ENCODE results near the gene IGF2.

IGF2 gene

DNA sequence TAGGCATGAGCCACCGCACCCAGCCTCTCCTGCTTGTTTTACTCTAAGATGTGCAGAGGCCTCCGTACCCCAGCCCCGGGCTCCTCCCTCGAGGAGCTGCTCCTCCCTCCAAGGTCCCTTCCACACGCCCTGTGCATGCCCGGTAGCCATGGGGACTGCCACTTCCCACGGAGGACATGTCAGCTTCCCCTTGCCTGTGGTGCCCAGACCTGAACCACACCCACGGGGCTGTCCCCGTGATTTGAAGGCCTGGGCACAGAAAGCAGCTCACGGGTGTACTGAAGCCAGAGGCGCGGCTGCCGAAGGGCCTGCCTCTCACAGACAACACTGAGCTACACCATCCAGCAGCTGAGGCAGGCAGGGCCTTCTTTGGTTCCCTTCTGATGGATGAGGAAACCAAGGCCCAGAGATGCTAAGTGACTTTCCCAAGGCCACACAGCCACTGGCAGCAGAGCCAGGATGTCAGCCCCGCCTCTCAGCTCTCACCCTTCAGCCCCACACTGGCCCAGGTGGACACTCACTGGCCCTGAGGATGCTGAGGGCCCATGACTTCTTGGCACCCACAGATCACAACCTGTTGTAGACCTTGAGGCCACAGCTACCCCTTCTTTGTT lies 14.5 kb upstream of the IGF2 start:
- DNase-seq: no peak

DNA sequence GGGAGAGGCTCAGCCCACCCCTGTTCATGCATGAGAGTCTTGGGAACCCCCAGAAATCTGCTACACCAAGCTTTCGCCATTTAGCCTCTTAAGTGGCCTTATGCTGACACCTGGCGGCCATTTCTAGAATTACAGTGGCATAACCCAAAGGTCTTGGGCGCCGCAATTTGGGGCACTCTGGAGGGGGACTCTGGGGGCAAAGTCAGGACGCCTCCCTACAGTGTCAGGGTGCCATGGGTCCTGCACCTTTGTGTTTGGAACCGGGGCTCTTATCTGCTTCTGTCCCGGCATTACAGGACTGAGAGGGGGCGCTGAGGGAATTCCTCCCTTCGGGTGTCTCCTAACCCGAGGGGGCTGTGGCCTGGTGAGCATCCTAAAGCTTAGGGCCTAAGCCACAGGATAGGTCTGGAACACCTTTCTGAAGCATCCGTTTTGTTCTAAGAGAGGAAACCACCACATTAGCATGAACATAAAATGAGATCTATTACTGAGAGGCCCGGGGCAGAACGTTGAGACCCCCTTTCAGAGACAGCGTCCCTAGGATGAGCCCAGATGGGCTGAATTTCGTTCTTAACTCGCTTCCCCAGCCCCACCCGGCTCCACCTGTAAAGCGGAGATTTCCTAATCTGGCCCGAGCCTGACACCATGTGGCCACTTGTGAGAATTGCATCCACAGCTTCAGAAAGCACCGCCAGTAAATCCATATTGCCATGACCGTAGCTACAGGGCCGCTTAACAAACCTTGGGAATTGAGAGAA lies 12.5 kb upstream of the IGF2 start:
- DNase-seq: peak; percentile 72

DNA sequence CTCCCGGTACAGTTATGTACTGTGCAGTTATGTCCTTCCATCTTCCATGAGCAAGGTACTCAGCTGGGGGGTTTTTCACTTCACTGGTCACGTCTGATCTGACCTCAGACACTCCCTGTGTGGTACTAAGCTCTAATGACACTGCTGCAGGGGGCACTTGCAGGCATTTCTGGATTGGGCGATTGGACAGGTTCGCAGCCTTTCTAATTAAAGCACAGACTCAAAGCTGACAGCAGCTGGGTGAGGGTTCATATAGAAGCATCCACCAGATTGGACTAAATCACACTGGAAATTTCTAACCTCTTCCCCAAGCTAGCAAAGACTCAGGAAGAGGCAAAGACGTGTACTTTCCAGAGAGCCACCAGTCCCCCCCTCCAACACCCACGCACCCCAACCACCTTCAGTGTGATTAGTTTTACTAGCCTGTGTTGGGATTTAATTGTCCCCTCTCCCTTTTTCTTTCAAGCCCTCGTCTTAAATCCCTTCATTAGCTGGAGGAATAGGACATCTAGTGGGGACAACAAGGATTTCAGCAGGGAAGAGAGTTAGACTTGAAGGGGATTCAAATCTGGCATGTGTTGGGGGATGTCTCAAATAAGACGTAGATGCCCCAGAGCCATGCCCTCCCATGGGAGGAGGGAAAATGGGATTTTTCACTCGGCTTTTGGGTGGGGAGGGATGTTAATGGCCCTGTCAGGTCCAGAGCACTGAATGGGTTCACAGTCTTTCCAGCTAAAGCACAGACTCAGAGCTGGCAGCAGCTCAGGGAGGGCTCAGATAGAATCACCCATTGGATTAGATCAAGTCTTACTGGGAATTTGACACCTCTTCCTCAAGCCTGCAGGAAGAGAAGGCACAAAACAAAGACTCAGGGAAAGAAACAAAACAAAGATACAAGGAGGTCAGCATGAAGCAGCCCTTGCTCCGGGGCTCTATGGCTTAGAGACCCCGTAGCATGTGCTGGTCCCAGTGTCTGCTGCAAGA lies 11.0 kb upstream of the IGF2 start:
- DNase-seq: peak; percentile 34

DNA sequence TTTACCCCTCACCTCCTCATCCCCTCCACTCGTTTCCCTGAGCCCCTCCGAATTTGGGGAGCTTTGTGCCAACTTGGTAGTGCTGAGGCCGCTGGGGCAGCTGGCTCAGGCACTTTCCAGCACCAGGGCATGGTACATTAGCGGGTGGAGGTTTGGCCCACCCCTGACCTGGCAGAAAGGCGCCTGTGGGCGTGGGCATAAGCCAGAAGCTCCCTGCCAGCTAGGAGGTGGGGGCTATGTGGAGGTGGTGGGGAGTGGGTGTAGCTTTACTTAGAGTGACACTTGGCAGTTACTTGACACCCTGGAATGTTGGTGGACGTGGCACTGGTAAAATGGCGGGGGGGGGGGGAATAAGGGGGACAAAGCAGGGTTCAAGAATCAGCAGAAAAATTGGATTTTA lies 10.3 kb upstream of the IGF2 start:
- DNase-seq: no peak

DNA sequence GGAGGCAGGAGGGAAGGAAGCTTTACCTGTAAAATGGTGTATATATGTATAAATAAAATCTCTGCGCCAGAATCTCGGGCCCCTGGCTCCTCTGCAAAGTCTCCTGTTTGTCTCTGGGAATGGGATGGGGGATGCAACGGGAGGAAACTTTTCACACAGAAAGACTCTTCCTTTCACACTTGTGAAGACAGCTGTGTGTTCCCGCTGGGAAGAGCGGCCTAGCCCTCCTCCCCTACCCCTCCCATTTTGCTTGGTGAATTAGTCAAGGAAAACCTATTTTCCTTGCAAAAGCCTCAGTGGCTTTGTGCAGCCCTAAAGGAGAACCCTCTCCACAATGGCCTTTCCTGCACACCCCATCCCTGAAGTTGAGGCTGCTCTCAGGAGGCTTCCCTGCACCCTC lies 9.4 kb upstream of the IGF2 start:
- DNase-seq: no peak

DNA sequence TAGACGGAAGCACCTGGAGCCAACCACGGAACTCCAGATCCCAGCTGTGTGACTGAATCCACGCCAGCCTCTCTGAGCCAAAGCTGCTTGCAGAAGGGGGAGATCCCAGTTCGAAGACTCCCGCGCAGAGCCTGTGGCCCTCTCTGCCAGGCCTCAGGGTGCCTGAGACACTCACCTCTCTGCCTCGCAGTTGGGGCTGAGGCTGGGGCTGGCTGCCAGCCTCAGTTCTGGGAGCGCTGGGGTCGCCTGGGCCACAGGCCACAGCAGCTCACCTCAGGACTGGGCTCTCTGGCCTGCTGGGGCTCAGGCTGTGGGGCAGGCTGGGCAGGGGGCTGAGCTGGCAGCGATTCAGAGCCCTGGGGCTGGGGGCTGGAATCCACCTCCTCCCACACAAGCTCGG lies 8.2 kb upstream of the IGF2 start:
- DNase-seq: no peak

DNA sequence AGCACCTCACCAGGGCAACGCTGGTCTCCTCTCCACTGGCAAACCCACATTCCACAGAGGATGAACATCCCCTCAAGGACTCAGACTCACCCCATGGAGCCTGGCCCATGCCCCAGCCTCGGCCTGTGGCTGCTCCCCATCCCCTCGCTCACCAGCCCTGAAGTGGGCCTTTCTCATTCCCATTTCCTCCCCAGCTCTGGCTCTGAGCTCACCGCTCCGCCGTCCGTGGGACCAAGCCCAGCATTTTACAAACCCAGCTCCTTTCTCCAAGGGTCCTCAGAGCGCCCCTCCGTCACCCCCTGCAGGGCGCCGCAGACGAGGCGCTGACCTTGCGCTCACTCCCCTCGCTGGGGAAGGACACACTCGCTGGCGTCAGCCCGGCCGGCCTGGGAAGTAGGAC lies 6.9 kb upstream of the IGF2 start:
- DNase-seq: no peak

DNA sequence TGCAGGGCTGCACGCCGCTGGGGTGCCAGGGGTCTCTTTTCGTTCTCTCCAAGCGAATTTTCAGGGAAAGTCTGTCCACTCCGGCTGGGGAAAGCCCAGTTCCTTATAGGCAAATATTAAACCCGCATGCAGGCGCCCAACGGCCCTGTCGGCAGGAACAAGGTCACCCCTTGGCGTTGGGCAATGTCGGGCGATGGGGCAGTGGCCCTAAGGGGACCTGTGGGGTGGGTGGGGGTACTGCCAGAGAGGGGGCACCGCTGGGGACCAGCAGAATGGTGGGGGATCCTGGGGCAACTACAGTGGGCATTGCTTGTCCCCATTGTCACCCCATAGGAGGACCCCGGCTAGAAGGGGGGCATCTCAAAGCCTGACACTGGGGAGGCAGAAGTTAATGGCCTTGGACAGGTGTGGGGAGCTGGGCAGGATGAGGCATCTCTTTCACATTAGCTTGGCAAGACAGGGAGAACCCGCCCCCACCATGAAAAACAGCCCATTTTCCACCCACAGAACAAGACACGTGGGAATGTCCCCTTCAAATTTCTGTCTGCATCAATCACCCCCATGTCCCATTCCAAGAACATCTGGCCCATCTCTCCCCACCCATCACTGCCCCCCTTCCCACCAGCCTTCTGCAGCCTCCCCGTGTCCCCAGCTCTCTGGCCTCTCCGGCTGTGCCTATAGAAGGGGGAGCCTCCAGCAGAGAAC lies 5.5 kb upstream of the IGF2 start:
- no peak for DNase-seq

DNA sequence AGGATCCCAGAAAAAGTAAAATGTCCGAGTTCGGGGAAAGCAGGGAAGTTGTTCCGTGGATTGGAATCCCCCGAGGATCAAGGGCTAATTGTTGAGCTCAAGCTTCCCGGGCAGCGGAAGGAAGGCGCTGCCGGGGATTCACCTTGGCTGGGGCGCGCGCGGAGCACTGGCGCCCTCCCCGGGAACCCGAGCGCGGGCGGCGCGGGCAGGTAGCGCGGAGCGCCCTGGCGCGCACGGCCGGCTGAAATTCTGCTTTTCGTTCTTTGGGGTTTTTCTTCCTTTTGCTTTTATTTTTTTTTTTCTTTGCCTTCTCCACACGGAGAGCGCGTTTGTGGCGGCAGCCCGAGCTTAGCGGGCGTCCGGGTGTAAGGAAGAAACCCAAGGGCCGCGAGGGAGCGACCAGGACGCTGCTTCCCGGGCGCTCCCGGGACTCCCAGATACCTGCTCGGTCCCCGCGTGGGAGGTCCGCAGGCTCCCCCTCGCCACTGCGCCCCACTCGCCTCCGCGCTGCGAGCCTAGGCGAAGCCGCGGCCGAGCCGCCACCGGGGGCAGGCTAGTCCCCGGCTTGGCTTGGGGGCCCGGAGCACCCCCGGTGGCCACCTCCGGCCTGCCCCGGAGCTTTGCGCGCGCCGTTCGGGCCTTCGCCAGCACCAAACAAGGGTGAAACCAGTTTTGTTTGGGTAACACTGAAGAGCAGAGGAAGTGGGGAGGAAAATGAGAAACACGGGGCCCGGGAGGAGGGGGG lies 4.8 kb upstream of the IGF2 start:
- DNase-seq: no peak

DNA sequence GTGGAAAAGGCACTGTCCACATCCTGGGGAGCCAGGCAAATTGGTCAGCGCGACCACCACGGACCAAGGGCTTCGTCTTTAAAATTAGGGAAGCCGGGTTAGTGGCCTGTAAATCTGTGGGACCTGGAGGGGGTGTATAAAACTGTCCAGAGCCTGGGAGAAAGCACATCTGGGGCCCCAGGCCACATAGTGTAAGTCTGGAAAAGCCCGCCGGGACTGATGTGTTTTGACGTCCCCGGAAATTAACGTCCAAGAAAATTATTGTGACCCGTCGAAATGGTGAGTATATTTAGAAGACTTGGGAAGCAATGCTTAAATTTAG lies 4.2 kb upstream of the IGF2 start:
- DNase-seq: no peak

DNA sequence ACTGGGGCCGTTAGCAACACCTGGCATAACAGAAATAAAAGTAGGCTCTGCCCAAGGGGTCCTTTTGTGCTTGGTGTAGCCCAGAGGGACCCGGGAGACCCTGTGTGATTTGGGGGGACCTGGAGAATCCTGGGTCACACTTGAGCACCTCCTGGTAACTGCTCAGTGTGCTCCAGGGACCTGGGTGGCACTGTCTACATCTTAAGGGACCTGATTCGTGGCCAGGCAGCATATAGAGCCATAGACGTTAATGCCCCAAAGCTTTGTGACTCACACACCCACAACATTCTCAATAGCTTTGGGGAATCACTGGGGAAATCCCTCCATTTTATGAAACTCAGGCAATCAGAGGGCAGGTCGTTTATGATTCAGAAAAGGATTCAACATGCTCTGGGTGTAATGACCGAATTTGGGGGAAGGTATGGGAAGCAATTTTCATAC lies 3.6 kb upstream of the IGF2 start:
- DNase-seq: no peak

DNA sequence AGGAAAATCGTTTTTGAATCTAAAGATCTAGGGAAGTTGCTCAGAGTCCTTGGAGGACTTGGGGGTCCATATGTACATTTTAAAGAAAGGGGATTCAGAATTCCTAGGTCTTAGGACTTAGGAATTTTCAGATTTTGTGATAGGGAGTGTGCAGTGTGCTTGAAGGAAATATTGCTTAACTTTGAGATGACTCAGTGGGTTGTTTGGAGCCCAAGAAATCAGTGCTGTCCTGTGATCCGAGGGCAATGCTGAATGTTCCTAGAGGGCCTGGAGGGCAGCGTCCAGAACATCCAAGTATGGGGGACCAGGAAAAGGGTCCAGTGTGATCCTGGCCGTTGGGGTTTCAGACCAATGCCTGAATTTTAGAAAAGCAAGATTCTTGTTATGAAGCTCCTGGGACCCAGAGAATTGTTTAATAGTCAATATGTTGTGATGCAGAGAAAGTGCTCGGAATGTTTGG lies 3.1 kb upstream of the IGF2 start:
- DNase-seq: no peak

DNA sequence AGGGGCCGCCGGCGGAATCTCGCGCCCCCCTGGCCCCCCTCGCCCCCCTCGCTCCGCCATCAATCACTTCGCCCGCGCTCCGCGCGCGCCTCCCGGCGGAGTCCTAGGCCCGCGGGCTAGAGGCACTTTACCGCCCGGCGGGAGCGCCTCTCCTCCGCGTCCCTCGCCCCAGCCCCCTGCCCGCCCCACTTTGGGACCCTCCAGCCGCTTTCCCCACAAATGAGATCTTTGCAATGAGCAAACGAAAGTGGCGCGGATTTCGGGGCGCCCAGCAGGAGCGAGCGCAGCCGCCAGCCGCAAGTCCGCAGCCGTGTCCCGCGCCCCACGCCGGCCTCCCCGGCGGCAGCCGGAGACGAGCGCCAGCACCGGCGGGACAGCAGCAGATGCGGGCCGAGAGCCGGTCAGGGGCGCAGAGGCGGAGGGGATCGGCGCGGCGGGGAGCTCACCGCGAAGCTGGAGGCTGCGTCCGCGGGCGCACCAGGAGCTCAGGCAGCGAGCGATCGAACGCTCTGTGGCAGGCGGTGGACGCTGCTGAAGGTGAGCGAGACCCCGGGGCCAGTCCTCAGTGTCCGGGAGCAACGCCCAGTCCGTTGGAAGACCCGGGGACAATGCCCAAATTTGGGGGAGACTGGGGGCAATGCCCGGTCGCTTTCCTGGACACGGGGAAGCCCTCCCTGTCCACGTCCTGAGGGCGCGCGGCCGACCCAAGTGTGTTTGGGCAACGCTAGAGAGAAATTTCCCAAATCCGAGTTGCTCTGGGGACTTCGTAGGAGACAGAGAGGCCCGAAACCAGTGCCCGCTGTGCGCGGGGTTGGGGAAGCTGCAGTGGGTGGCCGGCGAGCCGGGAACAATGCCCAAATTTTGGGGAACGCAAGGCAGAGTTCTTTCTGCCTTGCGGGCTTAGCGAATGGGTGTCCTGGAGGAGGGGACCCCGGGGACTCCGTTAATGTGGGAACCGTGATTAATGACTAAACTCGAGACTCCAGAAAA lies 1.5 kb upstream of the IGF2 start:
- no peak for DNase-seq

DNA sequence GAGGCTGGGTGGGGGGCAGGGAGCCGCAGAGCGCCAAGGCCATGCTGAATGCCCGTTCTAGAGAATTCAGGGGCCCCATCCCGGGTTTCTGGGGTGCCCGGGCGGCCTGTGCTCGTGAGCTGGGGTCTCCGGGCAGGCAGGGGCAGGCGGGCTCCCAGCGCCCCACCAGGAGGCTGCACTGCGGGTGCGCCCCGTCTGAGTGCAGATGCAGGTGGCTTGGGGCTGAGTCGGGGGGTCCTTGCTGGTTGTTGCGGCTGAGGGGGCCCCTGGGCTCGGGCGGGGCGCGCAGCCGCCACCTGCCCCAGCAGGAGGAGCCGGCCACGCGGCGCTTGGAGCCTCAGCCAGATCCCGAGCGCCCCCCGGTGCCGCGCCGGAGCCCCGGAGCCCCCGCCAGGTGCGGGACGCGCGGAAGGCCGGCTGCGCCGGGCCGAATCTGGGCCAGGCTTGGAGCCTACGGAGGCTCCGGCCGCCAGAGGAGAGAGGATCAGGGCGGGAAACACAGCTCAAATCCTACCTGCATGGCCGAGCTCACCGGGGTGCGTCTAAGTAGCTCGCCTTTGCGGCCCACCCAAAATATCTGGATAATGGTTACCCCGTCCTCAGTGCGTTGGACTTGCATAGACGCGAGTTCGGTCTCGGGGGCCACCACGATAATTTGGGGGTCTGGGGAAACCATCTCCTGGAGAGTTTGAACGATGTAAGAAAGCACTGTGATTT lies 590 bp upstream of the IGF2 start:
- DNase-seq: no peak

DNA sequence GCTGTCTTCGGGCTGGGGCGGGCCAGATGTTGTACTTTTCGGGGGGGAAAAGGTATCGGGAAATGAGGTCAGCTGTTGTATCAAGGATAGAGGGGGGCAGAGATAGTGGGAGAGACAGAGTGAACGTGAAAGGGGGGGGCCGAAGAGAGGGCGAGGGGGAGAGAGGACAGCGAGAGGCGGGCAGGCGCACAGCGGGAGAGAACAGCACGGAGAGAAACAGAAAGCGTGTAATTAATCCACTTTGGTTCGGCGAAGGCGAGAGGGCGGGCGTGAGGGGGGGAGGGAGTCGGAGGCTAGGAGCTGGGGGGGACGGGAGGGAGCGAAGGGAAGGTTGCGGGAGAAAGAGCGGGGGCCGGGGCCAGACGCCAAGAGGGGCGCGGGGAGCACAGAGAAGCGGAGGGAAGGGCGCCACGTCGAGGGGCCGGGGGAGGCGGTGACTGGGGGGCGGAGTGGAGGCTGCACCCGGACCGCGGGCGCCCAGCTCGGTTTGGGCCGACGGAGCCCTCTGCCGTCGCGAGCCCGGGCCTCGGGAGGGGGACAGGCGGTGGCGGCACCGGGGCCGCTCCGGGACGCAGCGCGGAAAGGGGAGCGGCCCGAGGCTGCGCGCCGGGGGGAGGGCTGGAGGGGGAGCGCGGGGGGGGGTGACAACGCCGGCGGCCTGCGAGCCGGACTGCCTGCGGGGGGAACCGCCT lies 612 bp downstream of the IGF2 start:
- no peak for DNase-seq

DNA sequence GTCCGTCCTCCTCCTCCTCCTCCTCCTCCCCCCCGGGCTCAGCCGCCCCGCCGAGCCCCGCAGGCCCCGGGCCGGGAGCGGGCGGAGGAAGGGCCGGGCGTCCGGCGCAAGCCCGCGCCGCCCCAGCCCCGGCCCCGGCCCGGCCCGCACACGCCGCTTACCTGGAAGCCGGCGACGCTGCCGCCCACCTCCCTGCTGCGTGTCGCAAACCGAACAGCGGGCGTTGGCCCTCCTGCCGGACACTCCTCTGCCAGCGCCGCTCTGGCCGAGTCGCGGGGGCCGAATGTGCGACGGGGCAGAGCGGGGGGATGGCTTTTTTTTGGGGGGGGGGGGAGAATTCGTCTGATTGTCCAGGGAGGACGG lies 1.1 kb downstream of the IGF2 start:
- DNase-seq: no peak

DNA sequence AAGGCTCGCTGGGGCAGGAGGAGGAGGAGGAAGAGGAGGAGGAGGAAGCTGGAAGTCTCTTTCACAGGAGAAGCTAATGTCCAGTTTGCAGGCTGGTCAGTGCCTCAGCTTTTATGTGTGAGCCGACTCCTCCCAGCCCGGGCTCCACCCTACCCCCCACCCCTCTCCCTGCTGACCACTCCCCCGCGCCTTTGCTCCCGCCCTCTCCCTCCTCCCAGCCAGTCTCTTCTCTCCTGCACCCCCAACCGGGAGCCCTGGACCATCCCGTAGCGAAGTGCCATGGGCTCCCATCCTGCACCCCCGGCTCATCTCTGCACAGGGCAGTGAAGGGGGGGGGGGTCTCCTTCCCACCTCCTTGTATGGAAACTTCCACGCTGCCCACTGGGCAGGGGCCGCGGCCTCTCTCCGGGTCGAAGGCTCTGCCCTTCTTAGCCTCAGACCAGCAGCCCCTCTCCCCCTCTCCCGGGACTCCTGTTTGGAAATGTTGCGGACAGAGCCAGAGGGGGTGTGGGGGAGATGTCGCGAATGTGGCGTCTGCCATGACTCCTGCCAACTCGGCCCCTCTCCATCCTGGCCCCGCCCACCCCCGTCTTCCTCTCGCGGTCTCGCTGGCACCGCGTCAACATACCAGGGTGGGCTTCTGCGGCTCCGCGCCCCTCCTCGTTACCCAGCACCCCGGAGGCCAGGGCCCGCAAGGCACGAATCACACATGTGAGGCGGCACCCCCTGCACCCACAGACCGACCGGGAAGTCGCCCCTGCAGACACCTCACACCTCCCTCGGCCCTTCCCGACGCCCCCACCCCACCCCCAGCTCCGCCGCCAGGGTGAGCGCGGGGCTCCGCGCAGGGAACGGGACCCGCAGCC lies 1.8 kb downstream of the IGF2 start:
- DNase-seq: no peak

DNA sequence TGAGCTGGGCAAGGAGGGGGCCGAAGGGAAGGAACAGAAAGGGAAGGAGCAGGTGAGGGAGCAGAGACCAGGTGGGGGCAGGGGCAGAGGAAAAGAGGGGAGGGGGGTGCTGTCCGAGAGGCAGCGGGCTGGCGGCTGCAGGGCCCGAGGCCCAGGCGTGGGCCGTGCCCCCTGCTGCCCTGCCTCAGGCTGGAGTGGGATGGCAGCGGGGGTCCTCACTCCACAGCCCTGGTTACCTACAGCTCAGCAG lies 2.3 kb downstream of the IGF2 start:
- no peak for DNase-seq
